Measurements from ENCODE around the gene CD82. TPM values are rescaled to one million over a fixed set of nuclear protein-coding genes. Genes with fewer than 3 reads are reported as not detected.

CD82 gene
- total RNA-seq, 1 experiment from 2014 or later, result 26.1 TPM

GRCh38 chr11:44617671-44618461, 52.4 kb downstream of the CD82 start:
- Histone ChIP-seq H3K27me3 (ENCODE audit: control insufficient read depth, insufficient read depth, low read length) (no peaks in the 10 kb centered on the region), H3K27ac (ENCODE audit: low read length) (no peak overlapping the region), H3K36me3 (ENCODE audit: control insufficient read depth, insufficient read depth, low read length) (no peaks in the 10 kb centered on the region), H3K9me3 (ENCODE audit: control insufficient read depth, insufficient read depth, low read depth, low read length) (no peaks in the 10 kb centered on the region), H3K4me3 (ENCODE audit: low read depth in 2 of 2, low read length in 2 of 2) (no peak overlapping the region), H3K4me1 (ENCODE audit: control insufficient read depth, insufficient read depth, low read length) (no peaks in the 10 kb centered on the region)
- no TSS peak for BruUV-seq (replicated peaks)
- intact Hi-C loops (cut with micrococcal nuclease; ENCODE audit: unreplicated experiment) (loop anchor here (1.0 kb wide), 1 partner anchor 61 kb away; no protein-coding TSS in a partner anchor), in situ Hi-C loops (cut with HindIII; ENCODE audit: low pct_unique_long_range_greater_than_20kb, low sequenced_read_pairs) (no loop called here)
- no peak for DNase-seq (ENCODE audit: low read depth, low spot score)
- ChIA-PET CTCF (interaction anchor here (0.5 to 1.7 kb wide), 14 partner anchors 11 to 481 kb away, joined by 3 to 20 read pairs (median 4); partner anchors contain the start of gene CD82), POLR2A (no interaction called here)
- no peak for ATAC-seq
- TF ChIP-seq POLR2AphosphoS5 (IDR thresholded peaks at IDR 0.05; ENCODE audit: low read depth, low read length), result no peak
- no peak for TF ChIP-seq SIN3A (IDR thresholded peaks at IDR 0.05; ENCODE audit: borderline replicate concordance, insufficient read depth, low read depth, low read length)

GRCh38 chr11:44618561-44619425, 53.3 kb downstream of the CD82 start:
- in situ Hi-C loops (cut with HindIII; ENCODE audit: low pct_unique_long_range_greater_than_20kb, low sequenced_read_pairs), result no loop called here
- Histone ChIP-seq H3K27ac (ENCODE audit: low read length) (no peak overlapping the region), H3K36me3 (ENCODE audit: control insufficient read depth, insufficient read depth, low read length) (no peaks in the 10 kb centered on the region), H3K4me1 (ENCODE audit: control insufficient read depth, insufficient read depth, low read length) (no peaks in the 10 kb centered on the region), H3K27me3 (ENCODE audit: control insufficient read depth, insufficient read depth, low read length) (no peaks in the 10 kb centered on the region), H3K9me3 (ENCODE audit: control insufficient read depth, insufficient read depth, low read depth, low read length) (no peaks in the 10 kb centered on the region), H3K4me3 (ENCODE audit: low read depth in 2 of 2, low read length in 2 of 2) (no peak overlapping the region)
- no TSS peak for BruUV-seq (replicated peaks)
- TF ChIP-seq SIN3A (IDR thresholded peaks at IDR 0.05; ENCODE audit: borderline replicate concordance, insufficient read depth, low read depth, low read length), result no peak
- no peak for TF ChIP-seq REST (IDR thresholded peaks at IDR 0.05; ENCODE audit: insufficient read depth in 1 of 2, low read depth in 2 of 2, low read length in 1 of 2)
- DNase-seq (ENCODE audit: low read depth, low spot score) (no peak), ATAC-seq (no peak)
- CTCF ChIA-PET, result interaction anchor here (0.5 kb wide), 1 partner anchor 471 kb away, joined by 3 read pairs; no protein-coding TSS in a partner anchor
- POLR2A ChIA-PET, result no interaction called here
- intact Hi-C loops (cut with micrococcal nuclease; ENCODE audit: unreplicated experiment), result no loop called here

- ATAC-seq (no peak), DNase-seq (ENCODE audit: low read depth, low spot score) (no peak)
- ChIA-PET POLR2A (no interaction called here), CTCF (interaction anchor here (1.6 kb wide), 1 partner anchor 291 kb away, joined by 10 read pairs; no protein-coding TSS in a partner anchor)
- in situ Hi-C loops (cut with HindIII; ENCODE audit: low pct_unique_long_range_greater_than_20kb, low sequenced_read_pairs), result no loop called here
- TF ChIP-seq POLR2AphosphoS5 (IDR thresholded peaks at IDR 0.05; ENCODE audit: low read depth, low read length), result no peak
- TF ChIP-seq TCF7L2 (IDR thresholded peaks at IDR 0.05; ENCODE audit: low read depth, low read length), result no peak
- no peak for TF ChIP-seq REST (IDR thresholded peaks at IDR 0.05; ENCODE audit: insufficient read depth in 1 of 2, low read depth in 2 of 2, low read length in 1 of 2)
- TF ChIP-seq CTCF (IDR thresholded peaks at IDR 0.05), result no peak
- TF ChIP-seq SIN3A (IDR thresholded peaks at IDR 0.05; ENCODE audit: borderline replicate concordance, insufficient read depth, low read depth, low read length), result no peak
- no peaks in the 10 kb centered on the region for H3K4me1 ChIP-seq (ENCODE audit: control insufficient read depth, insufficient read depth, low read length)
- intact Hi-C loops (cut with micrococcal nuclease; ENCODE audit: unreplicated experiment), result no loop called here
- no peaks in the 10 kb centered on the region for H3K36me3 ChIP-seq (ENCODE audit: control insufficient read depth, insufficient read depth, low read length)
- H3K27ac ChIP-seq (ENCODE audit: low read length), result no peak overlapping the region
- no peaks in the 10 kb centered on the region for H3K9me3 ChIP-seq (ENCODE audit: control insufficient read depth, insufficient read depth, low read depth, low read length)
- no TSS peak for BruUV-seq (replicated peaks)
- no peak overlapping the region for H3K4me3 ChIP-seq (ENCODE audit: low read depth in 2 of 2, low read length in 2 of 2)
- no peaks in the 10 kb centered on the region for H3K27me3 ChIP-seq (ENCODE audit: control insufficient read depth, insufficient read depth, low read length)
Observed at GRCh38 chr11:44620328-44620725, 54.9 kb downstream of the CD82 start.
